HCT116 (cell line): ENCODE results near the gene KHDC4. TPM values are rescaled to one million over a fixed set of nuclear protein-coding genes. Genes with fewer than 3 reads are reported as not detected.

Experiments
- ATAC-seq: fragments of 200-7000 bp; cut with Tn5 transposase; 2 replicates; pipeline ENCODE4 v1.9.1; 2020; ENCODE audit warnings: mild to moderate bottlenecking, moderate library complexity
- BruUV-seq: library from RNA; stranded (reverse); fragments of 400-500 nt; replicated peaks from 2 replicates; lab custom pipeline; 2021; lab: Mats Ljungman, UMichigan
- CTCF ChIA-PET: fragments of 300-600 bp; sonication (Branson Sonifier 250); formaldehyde crosslinking; loops from one replicate; lab custom pipeline; 2021; ENCODE audit warnings: antibody characterized with exemption; lab: Charles Lee
- POLR2A ChIA-PET: fragments of 300-600, 350-600 bp; sonication (Branson Sonifier 250); formaldehyde crosslinking; loops from one replicate; lab custom pipeline; 2021; ENCODE audit warnings: antibody characterized with exemption; lab: Charles Lee
- RAD21 ChIA-PET, 2 experiments: fragments of 300-600 bp; sonication (Branson Sonifier 250); formaldehyde crosslinking; loops; one replicate each; lab custom pipeline; 2023; ENCODE audit warnings: low total read pairs in 2 of 2; ENCODE audit not compliant: uncharacterized antibody in 2 of 2, unreplicated experiment in 2 of 2, low non-redundant PET in 1 of 2; lab: Charles Lee
- DNase-seq: peaks from one replicate; pipeline ENCODE4 v3.0.0-alpha.2; 2010; ENCODE audit warnings: low read depth, low spot score
- H2AFZ ChIP-seq: fragments of 200-600 bp; shearing (Covaris generic), sonication (generic); 2 replicates; pipeline ENCODE4 v1.6.1; 2017; ENCODE audit warnings: low read depth, mixed run types, mixed read lengths, antibody characterized with exemption, low read length; ENCODE audit not compliant: poor library complexity, severe bottlenecking
- H3K27ac ChIP-seq: 2 replicates; pipeline ENCODE4 v1.5.1; 2012; ENCODE audit warnings: low read depth, low read length
- H3K27me3 ChIP-seq: fragments of 200-600 bp; sonication (generic); 2 replicates; pipeline ENCODE4 v1.6.1; 2016; ENCODE audit warnings: mixed run types, low read length, mixed read lengths; ENCODE audit not compliant: insufficient read depth
- H3K36me3 ChIP-seq, 2 experiments: fragments of 200-500 bp in 1 of 2; fragments of 200-600 bp in 1 of 2; sonication (Bioruptor generic) in 1 of 2; sonication (generic) in 1 of 2; 2 replicates each; pipeline versions ENCODE4 v1.5.1 to v1.6.1; 2014 to 2016; ENCODE audit warnings: low read length in 2 of 2, inconsistent platforms in 1 of 2, mixed read lengths in 1 of 2, mixed run types in 1 of 2; ENCODE audit not compliant: insufficient read depth in 2 of 2, control insufficient read depth in 1 of 2
- H3K4me1 ChIP-seq, 2 experiments: fragments of 200-600 bp in 1 of 2; sonication (generic) in 1 of 2; 2 replicates each; pipeline versions ENCODE4 v1.5.1 to v1.6.1; 2012 to 2017; ENCODE audit warnings: low read length in 2 of 2, inconsistent platforms in 1 of 2, mild to moderate bottlenecking in 1 of 2, mixed read lengths in 1 of 2, mixed run types in 1 of 2, moderate library complexity in 1 of 2; ENCODE audit not compliant: insufficient read depth in 2 of 2, control insufficient read depth in 1 of 2
- H3K4me2 ChIP-seq: fragments of 200-600 bp; sonication (generic); 2 replicates; pipeline ENCODE4 v1.6.1; 2017; ENCODE audit warnings: mixed run types, low read length, mixed read lengths
- H3K4me3 ChIP-seq, 2 experiments: fragments of 200-600 bp in 1 of 2; sonication (generic) in 1 of 2; replicated peaks in 1 of 2; 2 replicates each; pipeline ENCODE4 v1.5.1; 2011 to 2016; ENCODE audit warnings: low read length in 2 of 2, control low read depth in 1 of 2, low read depth in 1 of 2, mild to moderate bottlenecking in 1 of 2, mixed read lengths in 1 of 2, mixed run types in 1 of 2
- H3K79me2 ChIP-seq: fragments of 200-600 bp; sonication (generic); 2 replicates; pipeline ENCODE4 v1.6.1; 2017; ENCODE audit warnings: mild to moderate bottlenecking, mixed run types, low read length, moderate library complexity, mixed read lengths; ENCODE audit not compliant: insufficient read depth
- H3K9ac ChIP-seq: fragments of 200-600 bp; sonication (generic); 2 replicates; pipeline ENCODE4 v1.6.1; 2016; ENCODE audit warnings: low read length, mixed read lengths
- H3K9me2 ChIP-seq: fragments of 200-600 bp; sonication (generic), shearing (Covaris generic); 2 replicates; pipeline ENCODE4 v1.6.1; 2017; ENCODE audit warnings: mixed run types, mild to moderate bottlenecking, moderate library complexity; ENCODE audit not compliant: insufficient read depth
- H3K9me3 ChIP-seq, 2 experiments: fragments of 200-500 bp in 1 of 2; fragments of 200-600 bp in 1 of 2; sonication (Bioruptor generic) in 1 of 2; sonication (generic) in 1 of 2; 2 replicates each; pipeline ENCODE4 v1.6.1; 2014 to 2017; ENCODE audit warnings: low read length in 2 of 2, mixed read lengths in 2 of 2, inconsistent platforms in 1 of 2, low read depth in 1 of 2, mild to moderate bottlenecking in 1 of 2, mixed run types in 1 of 2, moderate library complexity in 1 of 2; ENCODE audit not compliant: control insufficient read depth in 1 of 2, insufficient read depth in 1 of 2
- H4K20me1 ChIP-seq: fragments of 200-600 bp; sonication (generic), shearing (Covaris generic); 2 replicates; pipeline ENCODE4 v1.6.1; 2017; ENCODE audit warnings: mixed run types, mild to moderate bottlenecking, moderate library complexity; ENCODE audit not compliant: insufficient read depth
- ATF3 ChIP-seq: IDR thresholded peaks from 2 replicates; pipeline ENCODE4 v1.6.1; 2012
- CEBPB ChIP-seq: IDR thresholded peaks from 2 replicates; pipeline ENCODE4 v1.6.1; 2012; ENCODE audit warnings: low read depth
- EGR1 ChIP-seq: IDR thresholded peaks from 2 replicates; pipeline ENCODE4 v1.6.1; 2012; ENCODE audit warnings: low read depth
- EZH2 ChIP-seq: fragments of 200-600 bp; sonication (generic); IDR thresholded peaks from 2 replicates; pipeline ENCODE4 v1.6.1; 2017; ENCODE audit warnings: antibody characterized with exemption, mixed run types
- EZH2phosphoT487 ChIP-seq: fragments of 200-600 bp; IDR thresholded peaks from 2 replicates; pipeline ENCODE4 v1.6.1; 2018; ENCODE audit warnings: antibody characterized with exemption, borderline replicate concordance
- FOSL1 ChIP-seq: IDR thresholded peaks from 2 replicates; pipeline ENCODE4 v1.6.1; 2012; ENCODE audit warnings: low read depth
- JUND ChIP-seq: IDR thresholded peaks from 2 replicates; pipeline ENCODE4 v1.6.1; 2012
- MAX ChIP-seq: IDR thresholded peaks from 2 replicates; pipeline ENCODE4 v1.6.1; 2012
- POLR2A ChIP-seq: IDR thresholded peaks from 2 replicates; pipeline ENCODE4 v1.7.0; 2011; ENCODE audit warnings: borderline replicate concordance; ENCODE audit not compliant: insufficient read depth, insufficient read length; ENCODE audit errors: extremely low read depth
- POLR2AphosphoS5 ChIP-seq: IDR thresholded peaks from 2 replicates; pipeline ENCODE4 v1.6.1; 2011; ENCODE audit warnings: mild to moderate bottlenecking, low read depth, low read length, moderate library complexity
- RAD21 ChIP-seq: IDR thresholded peaks from 2 replicates; pipeline ENCODE4 v1.6.1; 2012; ENCODE audit warnings: low read depth, mild to moderate bottlenecking
- REST ChIP-seq: IDR thresholded peaks from 2 replicates; pipeline ENCODE4 v1.6.1; 2012; ENCODE audit warnings: low read depth
- SP1 ChIP-seq: IDR thresholded peaks from 2 replicates; pipeline ENCODE4 v1.6.1; 2012; ENCODE audit warnings: low read depth
- SRF ChIP-seq: IDR thresholded peaks from 2 replicates; pipeline ENCODE4 v1.6.1; 2012; ENCODE audit warnings: low read depth
- YY1 ChIP-seq: IDR thresholded peaks from 2 replicates; pipeline ENCODE4 v1.6.1; 2011; ENCODE audit warnings: low read length, low read depth, moderate library complexity, mild to moderate bottlenecking; ENCODE audit not compliant: insufficient replicate concordance; ENCODE audit errors: extremely low read depth
- ZBTB33 ChIP-seq: IDR thresholded peaks from 2 replicates; pipeline ENCODE4 v1.6.1; 2011; ENCODE audit warnings: mild to moderate bottlenecking, low read length, moderate library complexity; ENCODE audit not compliant: insufficient replicate concordance; ENCODE audit errors: extremely low read depth
- ZNF274 ChIP-seq: fragments of 200-500 bp; sonication (Bioruptor generic); IDR thresholded peaks from 2 replicates; pipeline ENCODE4 v1.6.1; 2014; ENCODE audit warnings: mild to moderate bottlenecking, low read depth, low read length, inconsistent platforms
- intact Hi-C: fragments of 100-400 bp; cut with micrococcal nuclease; formaldehyde crosslinking; loops from 2 replicates; pipeline ENCODE4 v1.10.0; 2022
- total RNA-seq: library from RNA; stranded (reverse); gene quantifications from one replicate; pipeline ENCODE4 v1.2.1, GENCODE V29; 2021; ENCODE audit not compliant: unreplicated experiment

The KHDC4 gene
- total RNA-seq, 1 experiment from 2014 or later: 60.7 TPM

GRCh38 chr1:155880251-155880650 is 54.0 kb downstream of the KHDC4 start:
- Histone ChIP-seq H3K9ac (no peak overlapping the region), H3K4me1 (no peaks in the 10 kb centered on the region), H3K27me3 (peaks cover 7% of the 10 kb centered on the region; the same call in 1 of the 2 replicates), H3K79me2 (no peaks in the 10 kb centered on the region), H2AFZ (no peak overlapping the region), H3K27ac (no peak overlapping the region), H3K4me2 (no peak overlapping the region), H3K4me3 (no peak overlapping the region), H3K36me3 (no peaks in the 10 kb centered on the region), H3K9me3 (no peaks in the 10 kb centered on the region), H3K9me2 (no peaks in the 10 kb centered on the region), H4K20me1 (no peaks in the 10 kb centered on the region)
- ChIA-PET POLR2A (no interaction called here), RAD21 (no interaction called here), CTCF (no interaction called here)
- ATAC-seq (no peak), DNase-seq (no peak)
- no TSS peak for BruUV-seq
- intact Hi-C loops: no loop called here
- no peak for TF ChIP-seq SRF
- no peak for TF ChIP-seq POLR2A
- no peak for TF ChIP-seq FOSL1
- TF ChIP-seq POLR2AphosphoS5: no peak
- no peak for TF ChIP-seq JUND
- TF ChIP-seq MAX: no peak
- TF ChIP-seq ATF3: no peak
- no peak for TF ChIP-seq SP1
- no peak for TF ChIP-seq EZH2phosphoT487
- TF ChIP-seq ZNF274: no peak
- no peak for TF ChIP-seq YY1
- no peak for TF ChIP-seq EZH2
- no peak for TF ChIP-seq ZBTB33
- no peak for TF ChIP-seq CEBPB
- no peak for TF ChIP-seq EGR1
- TF ChIP-seq RAD21: no peak
- TF ChIP-seq REST: no peak
